Loucy (cell line): ENCODE results near the gene SUSD5.
A peak's percentile ranks its signal among the peaks of the same experiment; 100 is the strongest.
"Not testable (repeated sequence)": the region's sequence is repeated elsewhere in the genome, so short reads cannot be mapped to it uniquely, and the experiment has no call there.

ENCODE experiments used
- H2AFZ ChIP-seq: fragments of 200-600 bp; sonication (generic); 2 replicates; pipeline ENCODE4 v1.6.0; 2016; ENCODE audit warnings: antibody characterized with exemption, mild to moderate bottlenecking, low read length, moderate library complexity
- H3F3A ChIP-seq: fragments of 200-600 bp; 2 replicates; pipeline ENCODE4 v1.6.0; 2016; ENCODE audit warnings: antibody characterized with exemption, low read depth, mild to moderate bottlenecking
- H3K27me3 ChIP-seq: fragments of 200-600 bp; sonication (generic); 2 replicates; pipeline ENCODE4 v1.6.1; 2014; ENCODE audit warnings: low read length, mild to moderate bottlenecking; ENCODE audit not compliant: insufficient read depth, poor library complexity, severe bottlenecking
- H3K36me3 ChIP-seq: fragments of 200-600 bp; sonication (generic); 2 replicates; pipeline ENCODE4 v1.6.1; 2016; ENCODE audit warnings: low read length; ENCODE audit not compliant: insufficient read depth
- H3K4me1 ChIP-seq: fragments of 200-600 bp; sonication (generic); 2 replicates; pipeline ENCODE4 v1.5.1; 2014; ENCODE audit warnings: low read length, mild to moderate bottlenecking; ENCODE audit not compliant: insufficient read depth, poor library complexity, severe bottlenecking
- H3K4me2 ChIP-seq: fragments of 200-600 bp; sonication (generic); 2 replicates; pipeline ENCODE4 v1.6.0; 2014; ENCODE audit warnings: antibody characterized with exemption, low read length, low read depth, mild to moderate bottlenecking; ENCODE audit not compliant: poor library complexity, severe bottlenecking
- H3K4me3 ChIP-seq: fragments of 200-600 bp; sonication (generic); 2 replicates; pipeline ENCODE4 v1.5.1; 2014; ENCODE audit warnings: low read length, mild to moderate bottlenecking, mixed read lengths; ENCODE audit not compliant: poor library complexity, severe bottlenecking
- H3K79me2 ChIP-seq: fragments of 200-600 bp; sonication (generic); 2 replicates; pipeline ENCODE4 v1.6.1; 2014; ENCODE audit warnings: low read length; ENCODE audit not compliant: insufficient read depth
- H3K9ac ChIP-seq: fragments of 200-600 bp; sonication (generic); 2 replicates; pipeline ENCODE4 v1.6.0; 2014; ENCODE audit warnings: mild to moderate bottlenecking, low read depth, low read length, moderate library complexity; ENCODE audit not compliant: poor library complexity, severe bottlenecking
- H3K9me2 ChIP-seq: fragments of 200-600 bp; sonication (generic); replicated peaks from 2 replicates; pipeline ENCODE4 v1.6.1; 2016; ENCODE audit warnings: low read depth, low read length, mixed read lengths
- H3K9me3 ChIP-seq: fragments of 200-600 bp; sonication (generic); 2 replicates; pipeline ENCODE4 v1.6.1; 2014; ENCODE audit warnings: mild to moderate bottlenecking, antibody characterized with exemption, low read length, low read depth; ENCODE audit not compliant: insufficient read depth
- H4K20me1 ChIP-seq: fragments of 200-600 bp; sonication (generic); 2 replicates; pipeline ENCODE4 v1.6.0; 2014; ENCODE audit warnings: antibody characterized with exemption, low read length, mild to moderate bottlenecking; ENCODE audit not compliant: insufficient read depth, poor library complexity, severe bottlenecking
- CTCF ChIP-seq: fragments of 200-600 bp; sonication (generic); conservative IDR thresholded peaks from 2 replicates; pipeline ENCODE4 v1.5.1; 2014; ENCODE audit warnings: mild to moderate bottlenecking, antibody characterized with exemption, low read length
- EZH2phosphoT487 ChIP-seq: fragments of 200-600 bp; IDR thresholded peaks from 2 replicates; pipeline ENCODE4 v1.6.1; 2018; ENCODE audit warnings: antibody characterized with exemption, mild to moderate bottlenecking, moderate library complexity, borderline replicate concordance

The SUSD5 gene

DNA sequence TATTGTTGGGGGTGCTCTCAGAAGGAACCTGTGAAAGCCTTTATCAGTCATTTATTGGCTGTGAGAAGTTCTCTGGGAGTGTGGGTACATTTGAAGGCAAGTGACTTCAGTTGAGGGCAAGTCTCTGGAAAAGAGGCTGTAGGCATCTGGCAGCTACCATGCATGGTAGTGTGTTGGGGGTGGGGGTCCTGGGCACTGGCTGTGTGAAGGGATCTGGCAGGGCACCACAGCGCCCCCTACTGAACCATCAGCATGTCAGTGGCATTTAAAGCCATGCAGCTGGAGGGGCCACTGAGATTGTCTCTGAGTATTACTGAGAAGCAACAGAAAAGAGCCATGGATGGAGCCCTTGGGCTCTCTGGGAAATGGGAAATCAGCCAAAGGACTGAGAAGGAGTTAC, 74.2 kb downstream of the SUSD5 start:
- Histone ChIP-seq H3K79me2 (no peaks in the 10 kb centered on the region), H3K9me2 (no peaks in the 10 kb centered on the region), H3K27me3 (no peaks in the 10 kb centered on the region), H3F3A (no peaks in the 10 kb centered on the region), H3K9ac (no peak overlapping the region), H4K20me1 (no peaks in the 10 kb centered on the region), H3K4me2 (no peak overlapping the region), H3K36me3 (peaks cover 18% of the 10 kb centered on the region; the same call in 1 of the 2 replicates), H3K4me3 (no peak overlapping the region), H3K9me3 (no peaks in the 10 kb centered on the region), H2AFZ (no peak overlapping the region), H3K4me1 (peaks cover 9% of the 10 kb centered on the region)
- TF ChIP-seq CTCF (peak; percentile 81), EZH2phosphoT487 (no peak)

- Histone ChIP-seq H4K20me1 (no peaks in the 10 kb centered on the region), H3K4me3 (no peak overlapping the region), H3K9me2 (no peaks in the 10 kb centered on the region), H3K4me1 (no peaks in the 10 kb centered on the region), H3F3A (no peaks in the 10 kb centered on the region), H3K27me3 (no peaks in the 10 kb centered on the region), H2AFZ (no peak overlapping the region), H3K9ac (no peak overlapping the region), H3K36me3 (peaks cover 26% of the 10 kb centered on the region), H3K4me2 (no peak overlapping the region), H3K79me2 (no peaks in the 10 kb centered on the region), H3K9me3 (no peaks in the 10 kb centered on the region; the same call in 1 of the 2 replicates)
- no peak for TF ChIP-seq CTCF
- TF ChIP-seq EZH2phosphoT487 = no peak
Measured at GRCh38 chr3:33141006-33141405, 77.6 kb downstream of the SUSD5 start.

DNA sequence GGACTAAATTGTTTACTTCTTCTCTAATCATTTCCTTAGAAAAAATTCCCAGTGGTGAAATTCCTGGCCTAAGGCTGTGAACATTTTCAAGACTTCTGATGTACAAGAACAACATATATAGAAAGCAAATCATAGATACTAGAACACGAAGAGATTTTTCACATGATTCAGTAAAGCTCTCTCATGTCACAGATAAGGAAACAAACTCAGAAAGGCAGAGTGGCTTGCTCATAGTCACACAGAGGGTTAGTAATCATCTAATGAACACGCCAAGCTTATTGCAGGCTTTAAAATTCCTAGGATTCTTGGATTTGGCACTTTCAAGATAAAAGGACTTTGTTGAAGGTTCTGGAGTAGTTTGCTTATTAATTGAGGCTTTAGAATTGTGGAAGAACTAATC, 78.6 kb downstream of the SUSD5 start:
- Histone ChIP-seq H3F3A (no peaks in the 10 kb centered on the region), H3K4me3 (no peak overlapping the region), H3K4me2 (no peak overlapping the region), H3K27me3 (no peaks in the 10 kb centered on the region), H3K36me3 (peaks cover 33% of the 10 kb centered on the region), H3K9me3 (no peaks in the 10 kb centered on the region; the same call in 1 of the 2 replicates), H2AFZ (no peak overlapping the region), H3K4me1 (no peaks in the 10 kb centered on the region), H3K79me2 (no peaks in the 10 kb centered on the region), H3K9ac (no peak overlapping the region), H3K9me2 (no peaks in the 10 kb centered on the region), H4K20me1 (no peaks in the 10 kb centered on the region)
- TF ChIP-seq EZH2phosphoT487 (no peak), CTCF (no peak)

DNA sequence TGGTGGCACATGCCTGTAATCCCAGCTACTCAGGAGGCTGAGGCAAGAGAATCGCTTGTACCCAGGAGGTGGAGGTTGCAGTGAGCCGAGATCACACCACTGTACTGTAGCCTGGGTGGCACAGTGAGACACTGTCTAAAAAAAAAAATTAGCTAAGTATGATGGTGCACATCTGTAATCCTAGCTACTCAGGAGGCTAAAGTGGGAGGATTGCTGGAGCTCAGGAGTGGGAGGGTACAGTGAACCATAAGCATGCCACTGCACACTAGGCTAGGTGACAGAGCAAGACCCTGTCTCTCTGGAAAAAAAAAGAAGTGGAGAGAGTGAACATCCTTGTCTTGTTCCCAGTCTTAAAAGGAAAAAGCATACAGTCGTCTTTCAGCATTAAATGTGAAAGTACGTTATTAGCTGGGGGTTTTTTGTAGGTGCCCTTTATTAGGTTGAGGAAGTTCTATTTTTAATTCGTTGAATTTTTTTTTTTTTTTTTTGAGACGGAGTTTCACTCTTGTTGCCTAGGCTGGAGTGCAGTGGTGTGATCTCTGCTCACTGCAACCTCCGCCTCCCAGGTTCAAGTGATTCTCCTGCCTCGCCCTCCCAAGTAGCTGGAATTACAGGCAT, 79.5 kb downstream of the SUSD5 start:
- peaks cover 39% of the 10 kb centered on the region for H3K36me3 ChIP-seq
- not testable (repeated sequence) for H3F3A ChIP-seq, H3K9me2 ChIP-seq, H3K79me2 ChIP-seq, H3K9ac ChIP-seq, H3K9me3 ChIP-seq, H4K20me1 ChIP-seq, H3K4me1 ChIP-seq, H3K27me3 ChIP-seq, H3K4me3 ChIP-seq, H3K4me2 ChIP-seq, H2AFZ ChIP-seq
